ENCODE results near the gene PIANP.

PIANP gene

GRCh38 chr12:6703631-6704030 is 3.0 kb upstream of the PIANP start:
- no peak for DNase-seq

GRCh38 chr12:6701078-6701768 is 608 bp upstream of the PIANP start:
- no peak for DNase-seq

- DNase-seq: peak; percentile 39
These were observed 498 bp downstream of the PIANP start for GRCh38 chr12:6699989-6700645.

- no peak for DNase-seq
These were observed 1.2 kb downstream of the PIANP start for GRCh38 chr12:6699259-6699988.

- no peak for DNase-seq
These were observed 2.1 kb downstream of the PIANP start for GRCh38 chr12:6698352-6699046.

- peak; percentile 29 for DNase-seq
These were observed 2.8 kb downstream of the PIANP start for GRCh38 chr12:6697584-6698351.

- no peak for DNase-seq
These were observed 3.7 kb downstream of the PIANP start for GRCh38 chr12:6696690-6697583.

- DNase-seq: no peak
These were observed 5.1 kb downstream of the PIANP start for GRCh38 chr12:6695313-6696045.

- DNase-seq: no peak
These were observed 5.9 kb downstream of the PIANP start for GRCh38 chr12:6694701-6695100.

- no peak for DNase-seq
These were observed 6.7 kb downstream of the PIANP start for GRCh38 chr12:6693832-6694355.

GRCh38 chr12:6692888-6693287 is 7.7 kb downstream of the PIANP start:
- DNase-seq: no peak

- no peak for DNase-seq
These were observed 9.1 kb downstream of the PIANP start for GRCh38 chr12:6691473-6691872.

- DNase-seq: peak; percentile 95
These were observed 11.4 kb downstream of the PIANP start, which contains the start of gene ZNF384 for GRCh38 chr12:6688999-6689882. Gene ZNF384 (minus strand): TSS chr12:6689375. CDS start chr12:6679520, 9,855 bp downstream.

- DNase-seq: peak; percentile 52
These were observed 12.0 kb downstream of the PIANP start for GRCh38 chr12:6688543-6688998.

GRCh38 chr12:6685814-6686213 is 14.8 kb downstream of the PIANP start:
- no peak for DNase-seq

- peak; percentile 60 for DNase-seq
These were observed 16.0 kb downstream of the PIANP start for GRCh38 chr12:6684609-6685008.

GRCh38 chr12:6676962-6677361 is 23.7 kb downstream of the PIANP start:
- DNase-seq: no peak

- DNase-seq: no peak
These were observed 28.5 kb downstream of the PIANP start for GRCh38 chr12:6672143-6672542.

GRCh38 chr12:6667559-6668210 is 32.9 kb downstream of the PIANP start:
- DNase-seq: no peak
